Gastrocnemius medialis (tissue), 4 donors: ENCODE data around the gene C2CD4C.

ENCODE experiments used
- CTCF ChIP-seq, 5 experiments: fragments of 450-650 bp in 3 of 5; fragments of 200-600 bp in 2 of 5; sonication (generic) in 2 of 5; IDR thresholded peaks in 4 of 5; conservative IDR thresholded peaks in 1 of 5; 1 replicate in 4 of 5; 2 replicates in 1 of 5; pipeline ENCODE4 v1.5.1; 2016 to 2019; ENCODE audit warnings: antibody characterized with exemption in 5 of 5, mild to moderate bottlenecking in 3 of 5, moderate library complexity in 3 of 5
- POLR2A ChIP-seq, 2 donors: fragments of 450-650 bp; IDR thresholded peaks; one replicate each; pipeline ENCODE4 v1.6.1; 2017; ENCODE audit warnings: antibody characterized with exemption in 2 of 2, mild to moderate bottlenecking in 2 of 2, moderate library complexity in 2 of 2

- TF ChIP-seq POLR2A (IDR thresholded peaks at IDR 0.05), result no peak
- no peak for TF ChIP-seq CTCF (IDR thresholded peaks at IDR 0.05 in 4 of 5, conservative IDR thresholded peaks at IDR 0.05 in 1 of 5)
Observed at GRCh38 chr19:455851-456546, 47.1 kb upstream of the C2CD4C start.
